HCT116 (cell line): Measurements from ENCODE around the gene HLCS. TPM values are rescaled to one million over a fixed set of nuclear protein-coding genes. Genes with fewer than 3 reads are reported as not detected.

ENCODE experiments used
- ATAC-seq: fragments of 200-7000 bp; cut with Tn5 transposase; 2 replicates; pipeline ENCODE4 v1.9.1; 2020; ENCODE audit warnings: mild to moderate bottlenecking, moderate library complexity
- BruUV-seq: library from RNA; stranded (reverse); fragments of 400-500 nt; replicated peaks from 2 replicates; lab custom pipeline; 2021; lab: Mats Ljungman, UMichigan
- CTCF ChIA-PET: fragments of 300-600 bp; sonication (Branson Sonifier 250); formaldehyde crosslinking; loops from one replicate; lab custom pipeline; 2021; ENCODE audit warnings: antibody characterized with exemption; lab: Charles Lee
- POLR2A ChIA-PET: fragments of 300-600, 350-600 bp; sonication (Branson Sonifier 250); formaldehyde crosslinking; loops from one replicate; lab custom pipeline; 2021; ENCODE audit warnings: antibody characterized with exemption; lab: Charles Lee
- RAD21 ChIA-PET, 2 experiments: fragments of 300-600 bp; sonication (Branson Sonifier 250); formaldehyde crosslinking; loops; one replicate each; lab custom pipeline; 2023; ENCODE audit warnings: low total read pairs in 2 of 2; ENCODE audit not compliant: uncharacterized antibody in 2 of 2, unreplicated experiment in 2 of 2, low non-redundant PET in 1 of 2; lab: Charles Lee
- DNase-seq: peaks from one replicate; pipeline ENCODE4 v3.0.0-alpha.2; 2010; ENCODE audit warnings: low read depth, low spot score
- H2AFZ ChIP-seq: fragments of 200-600 bp; shearing (Covaris generic), sonication (generic); 2 replicates; pipeline ENCODE4 v1.6.1; 2017; ENCODE audit warnings: low read depth, mixed run types, mixed read lengths, antibody characterized with exemption, low read length; ENCODE audit not compliant: poor library complexity, severe bottlenecking
- H3K27ac ChIP-seq: 2 replicates; pipeline ENCODE4 v1.5.1; 2012; ENCODE audit warnings: low read depth, low read length
- H3K27me3 ChIP-seq: fragments of 200-600 bp; sonication (generic); 2 replicates; pipeline ENCODE4 v1.6.1; 2016; ENCODE audit warnings: mixed run types, low read length, mixed read lengths; ENCODE audit not compliant: insufficient read depth
- H3K36me3 ChIP-seq, 2 experiments: fragments of 200-500 bp in 1 of 2; fragments of 200-600 bp in 1 of 2; sonication (Bioruptor generic) in 1 of 2; sonication (generic) in 1 of 2; 2 replicates each; pipeline versions ENCODE4 v1.5.1 to v1.6.1; 2014 to 2016; ENCODE audit warnings: low read length in 2 of 2, inconsistent platforms in 1 of 2, mixed read lengths in 1 of 2, mixed run types in 1 of 2; ENCODE audit not compliant: insufficient read depth in 2 of 2, control insufficient read depth in 1 of 2
- H3K4me1 ChIP-seq, 2 experiments: fragments of 200-600 bp in 1 of 2; sonication (generic) in 1 of 2; 2 replicates each; pipeline versions ENCODE4 v1.5.1 to v1.6.1; 2012 to 2017; ENCODE audit warnings: low read length in 2 of 2, inconsistent platforms in 1 of 2, mild to moderate bottlenecking in 1 of 2, mixed read lengths in 1 of 2, mixed run types in 1 of 2, moderate library complexity in 1 of 2; ENCODE audit not compliant: insufficient read depth in 2 of 2, control insufficient read depth in 1 of 2
- H3K4me2 ChIP-seq: fragments of 200-600 bp; sonication (generic); 2 replicates; pipeline ENCODE4 v1.6.1; 2017; ENCODE audit warnings: mixed run types, low read length, mixed read lengths
- H3K4me3 ChIP-seq, 2 experiments: fragments of 200-600 bp in 1 of 2; sonication (generic) in 1 of 2; replicated peaks in 1 of 2; 2 replicates each; pipeline ENCODE4 v1.5.1; 2011 to 2016; ENCODE audit warnings: low read length in 2 of 2, control low read depth in 1 of 2, low read depth in 1 of 2, mild to moderate bottlenecking in 1 of 2, mixed read lengths in 1 of 2, mixed run types in 1 of 2
- H3K79me2 ChIP-seq: fragments of 200-600 bp; sonication (generic); 2 replicates; pipeline ENCODE4 v1.6.1; 2017; ENCODE audit warnings: mild to moderate bottlenecking, mixed run types, low read length, moderate library complexity, mixed read lengths; ENCODE audit not compliant: insufficient read depth
- H3K9ac ChIP-seq: fragments of 200-600 bp; sonication (generic); 2 replicates; pipeline ENCODE4 v1.6.1; 2016; ENCODE audit warnings: low read length, mixed read lengths
- H3K9me2 ChIP-seq: fragments of 200-600 bp; sonication (generic), shearing (Covaris generic); 2 replicates; pipeline ENCODE4 v1.6.1; 2017; ENCODE audit warnings: mixed run types, mild to moderate bottlenecking, moderate library complexity; ENCODE audit not compliant: insufficient read depth
- H3K9me3 ChIP-seq, 2 experiments: fragments of 200-500 bp in 1 of 2; fragments of 200-600 bp in 1 of 2; sonication (Bioruptor generic) in 1 of 2; sonication (generic) in 1 of 2; 2 replicates each; pipeline ENCODE4 v1.6.1; 2014 to 2017; ENCODE audit warnings: low read length in 2 of 2, mixed read lengths in 2 of 2, inconsistent platforms in 1 of 2, low read depth in 1 of 2, mild to moderate bottlenecking in 1 of 2, mixed run types in 1 of 2, moderate library complexity in 1 of 2; ENCODE audit not compliant: control insufficient read depth in 1 of 2, insufficient read depth in 1 of 2
- H4K20me1 ChIP-seq: fragments of 200-600 bp; sonication (generic), shearing (Covaris generic); 2 replicates; pipeline ENCODE4 v1.6.1; 2017; ENCODE audit warnings: mixed run types, mild to moderate bottlenecking, moderate library complexity; ENCODE audit not compliant: insufficient read depth
- CBX3 ChIP-seq: IDR thresholded peaks from 2 replicates; pipeline ENCODE4 v1.6.1; 2012; ENCODE audit warnings: low read depth
- ELF1 ChIP-seq: IDR thresholded peaks from 2 replicates; pipeline ENCODE4 v1.6.1; 2012; ENCODE audit warnings: low read depth, borderline replicate concordance
- EZH2 ChIP-seq: fragments of 200-600 bp; sonication (generic); IDR thresholded peaks from 2 replicates; pipeline ENCODE4 v1.6.1; 2017; ENCODE audit warnings: antibody characterized with exemption, mixed run types
- EZH2phosphoT487 ChIP-seq: fragments of 200-600 bp; IDR thresholded peaks from 2 replicates; pipeline ENCODE4 v1.6.1; 2018; ENCODE audit warnings: antibody characterized with exemption, borderline replicate concordance
- FOSL1 ChIP-seq: IDR thresholded peaks from 2 replicates; pipeline ENCODE4 v1.6.1; 2012; ENCODE audit warnings: low read depth
- JUND ChIP-seq: IDR thresholded peaks from 2 replicates; pipeline ENCODE4 v1.6.1; 2012
- POLR2A ChIP-seq: IDR thresholded peaks from 2 replicates; pipeline ENCODE4 v1.7.0; 2011; ENCODE audit warnings: borderline replicate concordance; ENCODE audit not compliant: insufficient read depth, insufficient read length; ENCODE audit errors: extremely low read depth
- RAD21 ChIP-seq: IDR thresholded peaks from 2 replicates; pipeline ENCODE4 v1.6.1; 2012; ENCODE audit warnings: low read depth, mild to moderate bottlenecking
- SIN3A ChIP-seq: IDR thresholded peaks from 2 replicates; pipeline ENCODE4 v1.6.1; 2012; ENCODE audit warnings: low read depth
- SP1 ChIP-seq: IDR thresholded peaks from 2 replicates; pipeline ENCODE4 v1.6.1; 2012; ENCODE audit warnings: low read depth
- TCF7L2 ChIP-seq: IDR thresholded peaks from 2 replicates; pipeline ENCODE4 v1.7.0; 2011; ENCODE audit warnings: borderline replicate concordance, inconsistent platforms; ENCODE audit not compliant: insufficient read depth, insufficient read length; ENCODE audit errors: extremely low read depth
- YY1 ChIP-seq: IDR thresholded peaks from 2 replicates; pipeline ENCODE4 v1.6.1; 2011; ENCODE audit warnings: low read length, low read depth, moderate library complexity, mild to moderate bottlenecking; ENCODE audit not compliant: insufficient replicate concordance; ENCODE audit errors: extremely low read depth
- ZBTB33 ChIP-seq: IDR thresholded peaks from 2 replicates; pipeline ENCODE4 v1.6.1; 2011; ENCODE audit warnings: mild to moderate bottlenecking, low read length, moderate library complexity; ENCODE audit not compliant: insufficient replicate concordance; ENCODE audit errors: extremely low read depth
- ZFX ChIP-seq: fragments of 450-650 bp; IDR thresholded peaks from 2 replicates; pipeline ENCODE4 v1.6.1; 2017
- ZNF274 ChIP-seq: fragments of 200-500 bp; sonication (Bioruptor generic); IDR thresholded peaks from 2 replicates; pipeline ENCODE4 v1.6.1; 2014; ENCODE audit warnings: mild to moderate bottlenecking, low read depth, low read length, inconsistent platforms
- intact Hi-C: fragments of 100-400 bp; cut with micrococcal nuclease; formaldehyde crosslinking; loops from 2 replicates; pipeline ENCODE4 v1.10.0; 2022
- total RNA-seq: library from RNA; stranded (reverse); gene quantifications from one replicate; pipeline ENCODE4 v1.2.1, GENCODE V29; 2021; ENCODE audit not compliant: unreplicated experiment

The HLCS gene
- total RNA-seq, 1 experiment from 2014 or later: 18.5 TPM

DNA sequence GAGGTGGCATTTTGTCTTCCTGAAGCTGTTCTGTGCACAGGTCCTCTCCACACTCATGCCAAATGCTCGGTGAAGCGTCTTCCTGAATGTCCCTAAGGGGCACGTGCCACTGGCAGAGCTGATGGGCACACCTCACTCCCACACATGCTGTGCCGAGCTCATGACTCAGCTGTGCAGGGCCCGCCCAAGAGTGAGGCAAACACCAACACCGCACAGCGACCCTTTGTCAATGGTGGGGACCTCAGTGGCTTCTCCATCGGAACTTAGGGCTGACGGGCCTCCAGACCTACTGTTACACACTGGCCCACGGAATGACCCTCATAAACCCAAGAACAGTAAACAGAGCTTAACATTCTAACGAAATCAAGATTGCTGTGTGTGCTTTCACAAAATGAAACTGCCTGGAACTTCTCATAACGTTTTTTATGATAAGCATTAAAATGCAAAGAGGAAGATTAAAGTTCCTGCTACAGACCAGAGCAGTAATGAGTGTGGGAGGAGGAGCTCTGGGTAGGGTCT is 178.3 kb downstream of the HLCS start (continued):
- TF ChIP-seq ZNF274 (no peak), CBX3 (peak; percentile 57; the same call in 1 of the 2 replicates), EZH2phosphoT487 (no peak)
- TF ChIP-seq, all 23 proteins: peak for 8

DNA sequence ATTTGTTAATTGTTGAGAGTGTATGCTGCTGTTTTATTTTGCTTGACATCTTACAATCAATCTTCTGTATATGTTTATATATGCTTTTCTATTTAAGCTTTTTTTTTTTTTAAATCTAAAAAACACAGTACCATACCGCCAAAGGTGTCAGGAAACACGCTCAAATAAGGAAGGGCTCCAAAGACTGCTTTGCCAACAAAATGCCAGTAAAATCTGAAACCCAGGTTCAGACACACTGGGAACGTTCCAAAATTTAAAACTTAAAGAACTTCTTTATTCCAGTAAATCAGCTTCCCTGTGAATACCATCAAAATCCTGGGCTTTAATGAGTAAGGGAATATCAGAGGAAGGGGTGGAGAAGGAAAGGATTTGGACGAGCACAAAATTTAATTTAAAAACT is 180.3 kb downstream of the HLCS start:
- Histone ChIP-seq H2AFZ (no peak overlapping the region), H3K9me2 (no peaks in the 10 kb centered on the region), H3K9ac (no peak overlapping the region), H3K36me3 (no peaks in the 10 kb centered on the region), H3K79me2 (no peaks in the 10 kb centered on the region), H3K4me3 (no peak overlapping the region), H3K27me3 (no peaks in the 10 kb centered on the region), H3K27ac (no peak overlapping the region), H4K20me1 (no peaks in the 10 kb centered on the region), H3K9me3 (no peaks in the 10 kb centered on the region), H3K4me2 (no peak overlapping the region), H3K4me1 (peaks cover 44 to 74% of the 10 kb centered on the region in 2 experiments)
- intact Hi-C loops: no loop called here
- ChIA-PET POLR2A (no interaction called here), RAD21 (no interaction called here), CTCF (no interaction called here)
- no peak for TF ChIP-seq ZBTB33
- no TSS peak for BruUV-seq
- ATAC-seq (no peak), DNase-seq (no peak)

GRCh38 chr21:36785615-36786014 is 180.9 kb downstream of the HLCS start:
- DNase-seq (no peak), ATAC-seq (no peak)
- POLR2A ChIA-PET: no interaction called here
- no peaks in the 10 kb centered on the region for H3K9me3 ChIP-seq
- no peak for TF ChIP-seq YY1
- TF ChIP-seq SP1: no peak
- TF ChIP-seq RAD21: no peak
- no peak for TF ChIP-seq ELF1
- TF ChIP-seq EZH2phosphoT487: no peak
- TF ChIP-seq ZFX: no peak
- no peak for TF ChIP-seq SIN3A
- no peak for TF ChIP-seq EZH2
- no peak for TF ChIP-seq TCF7L2
- TF ChIP-seq JUND: no peak
- no peak for TF ChIP-seq FOSL1
- TF ChIP-seq POLR2A: no peak
- TF ChIP-seq, all 23 proteins: peak for 0
- H3K9me2 ChIP-seq: no peaks in the 10 kb centered on the region
- H3K36me3 ChIP-seq: no peaks in the 10 kb centered on the region
- ChIA-PET RAD21 (no interaction called here), CTCF (no interaction called here)
- peak overlapping the region; percentile 54 for H3K4me2 ChIP-seq
- no peak overlapping the region for H2AFZ ChIP-seq
- no peaks in the 10 kb centered on the region for H4K20me1 ChIP-seq
- no TSS peak for BruUV-seq
- H3K79me2 ChIP-seq: no peaks in the 10 kb centered on the region
- peaks cover 44 to 77% of the 10 kb centered on the region in 2 experiments for H3K4me1 ChIP-seq
- peak overlapping the region; percentile 39; the same call in 1 of the 2 replicates for H3K9ac ChIP-seq
- no peaks in the 10 kb centered on the region for H3K27me3 ChIP-seq
- H3K4me3 ChIP-seq: no peak overlapping the region
- no peak overlapping the region for H3K27ac ChIP-seq
- intact Hi-C loops: no loop called here
